ENCODE measurements around the gene MSRB1. TPM values are rescaled to one million over a fixed set of nuclear protein-coding genes. Genes with fewer than 3 reads are reported as not detected.

The MSRB1 gene
- polyA plus RNA-seq, 1 donor from 2014 or later = 6.0 TPM

- Histone ChIP-seq H3K36me3 (ENCODE audit: insufficient read depth, low read length) (no peaks in the 10 kb centered on the region), H4K20me1 (ENCODE audit: insufficient read depth) (no peaks in the 10 kb centered on the region), H3K4me3 (ENCODE audit: low read length) (peak overlapping the region; percentile 88), H3K9ac (ENCODE audit: low read length) (no peak overlapping the region), H3K79me2 (replicated peaks; ENCODE audit: insufficient read depth, low read length) (no peaks in the 10 kb centered on the region), H2AFZ (ENCODE audit: low read depth, low read length) (no peak overlapping the region), H3K4me2 (ENCODE audit: low read length) (no peak overlapping the region), H3F3A (ENCODE audit: insufficient read depth, low read length, poor library complexity, severe bottlenecking) (no peaks in the 10 kb centered on the region), H3K27ac (ENCODE audit: low read length) (no peak overlapping the region), H3K9me2 (ENCODE audit: insufficient read depth, low read length) (no peaks in the 10 kb centered on the region), H3K27me3 (ENCODE audit: insufficient read depth, low read depth, low read length) (peaks cover 21% of the 10 kb centered on the region), H3K9me3 (ENCODE audit: low read length) (no peaks in the 10 kb centered on the region)
- TF ChIP-seq REST (IDR thresholded peaks at IDR 0.05; ENCODE audit: borderline replicate concordance) = no peak
- no peak for TF ChIP-seq EZH2 (IDR thresholded peaks at IDR 0.05; ENCODE audit: borderline replicate concordance, insufficient read depth, low read length, poor library complexity, severe bottlenecking)
- no peak for TF ChIP-seq TAF1 (IDR thresholded peaks at IDR 0.05; ENCODE audit: low read depth)
- no peak for TF ChIP-seq EP300 (conservative IDR thresholded peaks at IDR 0.05; ENCODE audit: poor library complexity, severe bottlenecking)
- TF ChIP-seq MXI1 (conservative IDR thresholded peaks at IDR 0.05; ENCODE audit: poor library complexity, severe bottlenecking) = no peak
- TF ChIP-seq SMC3 (conservative IDR thresholded peaks at IDR 0.05; ENCODE audit: poor library complexity) = no peak
- TF ChIP-seq RAD21 (conservative IDR thresholded peaks at IDR 0.05) = no peak
- TF ChIP-seq POLR2AphosphoS5 (IDR thresholded peaks at IDR 0.05) = no peak
- TF ChIP-seq CTCF (IDR thresholded peaks at IDR 0.05; ENCODE audit: poor library complexity, severe bottlenecking) = no peak
Measured at GRCh38 chr16:1991588-1991947, 48.6 kb upstream of the MSRB1 start.

GRCh38 chr16:1991135-1991551 lies 48.1 kb upstream of the MSRB1 start:
- no peak for TF ChIP-seq TAF1 (IDR thresholded peaks at IDR 0.05; ENCODE audit: low read depth)
- TF ChIP-seq POLR2AphosphoS5 (IDR thresholded peaks at IDR 0.05) = no peak
- TF ChIP-seq REST (IDR thresholded peaks at IDR 0.05; ENCODE audit: borderline replicate concordance) = no peak
- TF ChIP-seq EZH2 (IDR thresholded peaks at IDR 0.05; ENCODE audit: borderline replicate concordance, insufficient read depth, low read length, poor library complexity, severe bottlenecking) = no peak
- no peak for TF ChIP-seq RAD21 (conservative IDR thresholded peaks at IDR 0.05)
- H3K9me3 ChIP-seq (ENCODE audit: low read length) = no peaks in the 10 kb centered on the region
- peak overlapping the region; percentile 80 for H3K9ac ChIP-seq (ENCODE audit: low read length)
- no peaks in the 10 kb centered on the region for H3K79me2 ChIP-seq (replicated peaks; ENCODE audit: insufficient read depth, low read length)
- H3K27ac ChIP-seq (ENCODE audit: low read length) = no peak overlapping the region
- H3K9me2 ChIP-seq (ENCODE audit: insufficient read depth, low read length) = no peaks in the 10 kb centered on the region
- peaks cover 21% of the 10 kb centered on the region for H3K27me3 ChIP-seq (ENCODE audit: insufficient read depth, low read depth, low read length)
- no peak overlapping the region for H2AFZ ChIP-seq (ENCODE audit: low read depth, low read length)
- peak overlapping the region; percentile 77 for H3K4me2 ChIP-seq (ENCODE audit: low read length)
- no peaks in the 10 kb centered on the region for H3K36me3 ChIP-seq (ENCODE audit: insufficient read depth, low read length)
- no peaks in the 10 kb centered on the region for H3F3A ChIP-seq (ENCODE audit: insufficient read depth, low read length, poor library complexity, severe bottlenecking)
- no peaks in the 10 kb centered on the region for H4K20me1 ChIP-seq (ENCODE audit: insufficient read depth)
- H3K4me3 ChIP-seq (ENCODE audit: low read length) = peak overlapping the region; percentile 88

Measured in neural cell (in vitro differentiated cells).